HG03097 (cell line): ENCODE data around the gene FGF18.
"Not testable (repeated sequence)": the region's sequence is repeated elsewhere in the genome, so short reads cannot be mapped to it uniquely, and the experiment has no call there.

Experiments
- ATAC-seq: cut with Tn5 transposase; IDR thresholded peaks from one replicate; pipeline ENCODE4 v1.9.1; 2021; ENCODE audit not compliant: unreplicated experiment, low FRiP score

Gene FGF18

DNA sequence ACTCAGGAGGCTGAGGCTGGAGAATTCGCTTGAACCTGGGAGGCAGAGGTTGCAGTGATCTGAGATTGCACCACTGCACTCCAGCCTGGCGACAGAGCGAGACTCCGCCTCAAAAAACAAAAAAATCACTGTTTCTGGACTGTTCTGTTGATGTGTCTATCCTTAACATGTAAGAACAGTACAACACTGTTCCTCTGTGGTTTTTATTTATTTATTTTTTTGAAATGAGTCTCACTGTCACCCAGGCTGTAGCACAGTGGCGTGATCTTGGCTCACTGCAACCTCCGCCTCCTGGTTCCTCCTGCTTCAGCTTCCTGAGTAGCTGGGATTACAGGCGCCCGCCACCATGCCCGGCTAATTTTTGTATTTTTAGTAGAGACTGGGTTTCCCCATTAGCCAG, 20.8 kb upstream of the FGF18 start:
- not testable (repeated sequence) for ATAC-seq

DNA sequence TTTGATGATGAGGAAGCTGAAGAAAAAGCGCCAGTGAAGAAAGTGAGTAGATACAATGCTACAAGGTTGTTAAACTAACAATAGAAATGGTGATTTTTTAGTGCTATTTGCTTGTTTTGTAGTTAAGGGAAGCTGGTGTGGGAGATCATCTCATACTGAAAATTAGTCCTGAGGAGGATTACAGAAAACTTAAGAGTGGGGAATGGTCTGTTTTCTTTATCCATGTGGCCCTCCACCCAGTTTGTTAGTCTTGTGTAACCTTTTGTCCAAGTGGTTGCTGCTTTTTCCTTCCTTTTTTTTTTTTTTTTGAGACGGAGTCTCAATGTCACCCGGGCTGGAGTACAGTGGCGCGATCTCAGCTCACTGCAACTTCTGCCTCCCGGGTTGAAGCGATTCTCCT, 19.3 kb upstream of the FGF18 start:
- no peak for ATAC-seq

- ATAC-seq = no peak
Measured at GRCh38 chr5:171401167-171401947, 18.1 kb upstream of the FGF18 start.

GRCh38 chr5:171402751-171403150, 16.7 kb upstream of the FGF18 start:
- not testable (repeated sequence) for ATAC-seq

DNA sequence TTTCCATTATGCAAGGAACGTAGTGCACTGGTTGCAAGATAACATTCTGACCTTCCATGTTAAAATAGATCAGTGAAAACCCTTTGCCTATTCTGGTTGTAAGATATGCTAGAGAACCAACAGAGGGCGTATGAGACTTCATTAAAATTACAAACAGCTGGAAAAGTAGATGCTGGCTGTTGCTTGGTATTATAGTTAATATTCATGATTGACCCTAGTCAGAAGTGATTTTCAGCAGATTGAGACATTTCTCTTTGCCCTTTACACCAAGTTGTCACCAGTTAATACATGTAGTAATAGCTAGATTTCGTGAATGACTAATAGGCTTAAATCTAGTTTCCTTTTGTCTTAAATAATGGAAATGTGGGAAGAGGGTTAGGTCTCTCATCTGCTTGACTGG, 13.8 kb upstream of the FGF18 start:
- no peak for ATAC-seq

DNA sequence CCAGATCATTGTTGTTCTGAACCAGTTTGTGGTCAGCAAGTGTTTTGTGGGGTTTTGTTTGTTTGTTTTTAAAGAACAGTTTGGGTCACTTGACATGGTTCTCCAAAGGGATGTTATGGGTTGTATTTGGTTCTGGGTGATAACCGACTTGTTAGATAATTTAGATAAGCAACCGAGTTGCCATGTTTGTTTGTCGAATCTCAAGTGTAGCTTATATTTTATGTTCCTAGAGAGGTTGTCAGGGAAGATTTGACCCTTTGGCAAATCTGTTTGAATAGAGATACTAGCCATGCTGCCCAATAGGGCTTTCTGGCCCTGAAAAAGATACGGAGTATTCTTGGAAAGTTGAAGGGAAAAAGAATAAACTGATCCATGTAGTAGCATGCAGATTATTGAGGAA, 12.2 kb upstream of the FGF18 start:
- no peak for ATAC-seq

DNA sequence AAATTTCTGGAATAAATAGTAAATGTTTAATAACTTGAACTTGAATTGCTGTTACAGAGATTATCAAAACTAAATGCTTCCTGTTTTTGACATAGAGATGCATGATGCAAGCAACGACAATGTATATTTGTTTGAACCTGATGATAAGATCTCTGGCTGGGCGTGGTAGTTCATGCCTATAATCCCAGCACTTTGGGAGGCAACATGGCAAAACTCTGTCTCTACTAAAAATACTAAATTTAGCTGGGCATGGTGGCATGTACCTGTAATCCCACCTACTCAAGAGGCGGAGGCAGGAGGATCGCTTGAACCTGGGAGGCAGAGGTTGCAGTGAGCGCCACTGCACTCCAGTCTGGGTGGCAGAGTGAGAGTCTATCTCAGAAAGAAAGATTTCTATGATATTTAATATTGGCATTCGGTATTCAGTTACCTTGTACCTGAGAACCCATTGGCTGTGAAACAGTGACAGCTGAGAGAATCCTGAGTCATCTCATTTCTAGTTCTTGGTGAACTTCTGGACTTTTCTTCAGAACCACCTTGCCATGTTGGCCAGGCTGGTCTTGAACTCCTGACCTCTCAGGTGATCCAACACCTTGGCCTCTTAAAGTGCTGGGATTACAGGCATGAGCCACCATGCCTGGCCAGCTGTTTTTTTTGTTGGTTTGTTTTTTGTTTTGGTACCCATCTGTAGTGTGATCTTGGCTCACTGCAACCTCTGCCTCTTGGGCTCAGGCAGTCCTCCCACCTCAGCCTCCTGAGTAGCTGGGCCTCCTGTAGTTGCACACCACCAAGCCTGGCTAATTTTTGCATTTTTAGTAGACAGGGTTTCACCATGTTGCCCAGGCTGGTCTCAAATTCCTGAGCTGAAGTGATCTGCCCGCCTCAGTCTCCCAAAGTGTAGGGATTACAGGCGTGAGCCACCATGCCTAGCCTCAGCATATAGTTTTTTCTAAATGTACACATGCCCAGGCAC, 10.0 kb upstream of the FGF18 start:
- no peak for ATAC-seq

- ATAC-seq = no peak
Measured at GRCh38 chr5:171410181-171410580, 9.3 kb upstream of the FGF18 start.

DNA sequence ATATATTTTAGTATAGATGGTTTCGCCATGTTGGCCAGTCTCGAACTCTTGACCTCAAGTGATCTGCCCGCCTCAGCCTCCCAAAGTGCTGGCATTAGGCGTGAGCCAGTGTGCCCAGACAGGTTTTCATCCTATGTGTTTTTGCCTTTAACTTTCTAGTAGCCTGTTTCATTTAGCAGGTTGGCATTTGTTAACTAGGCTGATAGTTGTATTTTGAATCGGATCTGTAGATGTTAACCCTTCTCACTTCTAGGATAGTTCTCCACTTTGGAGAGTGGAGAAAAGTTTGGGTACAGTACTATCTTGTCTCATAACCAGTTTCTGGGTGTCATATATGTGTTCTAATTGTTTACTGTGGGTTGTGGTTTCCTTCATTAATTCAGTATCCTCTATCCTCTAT, 7.3 kb upstream of the FGF18 start:
- no peak for ATAC-seq

DNA sequence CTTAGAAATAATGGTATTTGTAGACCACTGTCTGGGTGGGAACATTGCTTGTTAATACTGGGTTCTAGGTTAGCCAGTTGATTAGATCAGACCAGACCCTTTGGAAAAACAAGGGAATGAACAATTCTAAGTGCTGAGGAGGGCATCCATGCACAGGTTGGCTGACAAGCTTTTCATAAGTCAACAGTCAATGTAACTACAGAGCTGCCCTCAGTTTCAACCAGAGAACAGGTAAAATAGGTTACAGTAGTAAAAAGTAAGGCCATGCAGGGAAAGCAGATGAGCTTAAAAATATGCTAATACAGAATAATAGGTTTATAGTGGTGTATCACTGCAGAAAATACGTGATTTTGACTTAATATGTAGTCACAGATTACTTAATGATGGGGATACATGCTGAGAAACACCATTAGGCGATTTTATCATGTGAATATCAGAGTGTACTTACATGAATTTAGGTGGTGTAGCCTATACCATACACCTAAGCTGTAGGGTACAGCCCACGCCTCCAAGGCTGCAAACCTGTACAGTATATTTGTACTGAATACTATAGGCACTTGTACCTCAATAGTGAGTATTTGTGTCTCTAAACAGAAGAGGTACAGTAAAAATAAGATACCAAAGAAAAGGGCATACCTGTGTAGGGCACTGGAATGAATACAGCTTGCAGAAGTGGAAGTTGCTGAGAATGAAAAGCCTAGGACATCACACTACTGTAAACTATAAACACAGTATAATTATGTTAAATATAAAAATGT, 6.1 kb upstream of the FGF18 start:
- no peak for ATAC-seq

DNA sequence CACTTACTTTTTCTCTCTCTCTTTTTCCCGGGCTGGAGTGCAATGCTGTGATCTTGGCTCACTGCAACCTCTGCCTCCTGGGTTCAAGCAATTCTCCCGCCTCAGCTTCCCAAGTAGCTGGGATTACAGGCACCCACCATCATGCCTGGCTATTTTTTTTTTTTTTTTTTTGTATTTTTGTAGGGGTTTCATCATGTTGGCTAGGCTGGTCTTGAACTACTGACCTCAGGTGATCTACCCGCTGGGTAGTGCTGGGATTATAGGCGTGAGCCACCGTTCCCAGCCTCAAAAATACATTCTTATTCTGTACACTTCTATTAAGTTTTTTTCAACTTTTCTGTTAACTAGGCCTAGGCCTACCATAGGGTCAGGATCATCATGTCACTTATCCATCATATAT, 5.5 kb upstream of the FGF18 start:
- not testable (repeated sequence) for ATAC-seq

DNA sequence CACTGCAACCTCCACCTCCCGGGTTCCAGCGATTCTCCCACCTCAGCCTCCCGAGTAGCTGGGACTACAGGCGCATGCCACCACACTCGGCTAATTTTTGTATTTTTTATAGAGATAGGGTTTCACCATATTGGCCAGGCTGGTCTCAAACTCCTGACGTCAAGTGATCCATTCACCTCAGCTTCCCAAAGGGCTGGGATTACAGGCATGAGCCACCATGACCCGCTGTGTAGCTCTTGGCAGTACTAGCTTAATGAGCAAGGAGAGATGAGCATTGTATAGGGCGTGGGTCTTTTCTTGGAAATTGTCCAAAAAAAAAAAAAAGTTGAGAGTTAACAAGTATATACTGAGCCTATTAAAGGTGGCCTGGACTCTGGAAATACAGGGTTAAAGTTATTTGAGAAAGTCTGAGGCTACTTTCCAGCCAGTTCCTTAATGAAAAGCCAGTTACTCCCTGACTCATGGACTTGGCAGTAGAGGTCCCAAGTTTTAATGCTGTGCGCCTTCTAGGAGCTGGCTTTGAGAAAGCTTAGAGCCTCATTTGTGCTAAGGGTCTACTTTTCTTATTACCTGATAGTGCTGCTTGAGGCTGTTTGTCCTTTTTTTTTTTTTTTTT, 4.2 kb upstream of the FGF18 start:
- no peak for ATAC-seq

DNA sequence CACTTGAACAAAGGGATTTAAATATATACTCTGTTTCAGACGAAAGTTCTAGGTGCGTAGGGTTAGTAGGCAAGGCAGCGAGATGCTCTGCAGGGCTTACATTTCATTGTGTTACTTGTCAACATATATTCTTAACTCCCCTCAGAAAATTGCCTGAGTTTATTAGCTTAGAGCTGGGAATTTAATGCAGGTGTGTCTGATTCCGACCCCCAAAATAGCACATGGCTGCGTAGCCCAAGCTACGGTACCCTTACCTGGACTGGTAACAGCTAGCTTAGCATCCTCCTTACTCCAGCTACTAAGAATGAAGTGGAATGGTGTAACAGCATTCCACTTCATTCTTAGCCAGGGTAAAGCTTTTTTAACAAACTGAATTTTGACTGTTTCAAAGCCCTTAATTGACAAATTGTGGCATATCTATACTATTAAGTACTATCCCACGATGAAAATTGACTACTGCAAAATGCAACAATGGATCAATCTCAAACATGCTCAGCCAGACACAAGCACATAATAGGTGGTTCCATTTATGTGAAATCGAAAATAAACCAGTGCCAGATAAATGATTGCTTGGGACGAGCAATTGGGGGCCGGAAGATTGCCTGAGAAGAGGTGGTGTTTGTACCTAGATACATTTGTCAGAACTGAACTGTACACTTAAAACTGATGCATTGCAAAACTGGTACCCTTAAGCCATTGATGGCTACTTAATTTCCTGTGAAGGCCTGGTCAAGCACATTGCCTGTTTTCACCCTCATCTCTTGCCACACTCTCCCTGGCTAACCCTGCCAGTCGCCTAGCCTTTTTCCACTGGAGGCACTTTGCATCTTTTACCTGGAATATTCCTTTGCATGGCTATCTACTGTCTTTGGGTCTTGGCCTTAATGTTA, 3.0 kb upstream of the FGF18 start:
- ATAC-seq = no peak

GRCh38 chr5:171418316-171418981, 998 bp upstream of the FGF18 start:
- no peak for ATAC-seq

DNA sequence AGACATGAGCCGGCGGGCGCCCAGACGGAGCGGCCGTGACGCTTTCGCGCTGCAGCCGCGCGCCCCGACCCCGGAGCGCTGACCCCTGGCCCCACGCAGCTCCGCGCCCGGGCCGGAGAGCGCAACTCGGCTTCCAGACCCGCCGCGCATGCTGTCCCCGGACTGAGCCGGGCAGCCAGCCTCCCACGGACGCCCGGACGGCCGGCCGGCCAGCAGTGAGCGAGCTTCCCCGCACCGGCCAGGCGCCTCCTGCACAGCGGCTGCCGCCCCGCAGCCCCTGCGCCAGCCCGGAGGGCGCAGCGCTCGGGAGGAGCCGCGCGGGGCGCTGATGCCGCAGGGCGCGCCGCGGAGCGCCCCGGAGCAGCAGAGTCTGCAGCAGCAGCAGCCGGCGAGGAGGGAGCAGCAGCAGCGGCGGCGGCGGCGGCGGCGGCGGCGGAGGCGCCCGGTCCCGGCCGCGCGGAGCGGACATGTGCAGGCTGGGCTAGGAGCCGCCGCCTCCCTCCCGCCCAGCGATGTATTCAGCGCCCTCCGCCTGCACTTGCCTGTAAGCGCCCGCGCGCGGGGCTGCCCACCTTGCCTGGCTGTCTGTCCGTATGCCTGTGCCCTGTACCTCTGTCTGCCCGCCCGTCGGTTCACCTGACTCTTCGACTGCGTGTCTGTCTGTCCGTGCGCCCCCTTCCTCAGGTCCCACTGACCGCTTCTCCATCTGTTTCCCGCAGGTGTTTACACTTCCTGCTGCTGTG, 412 bp downstream of the FGF18 start:
- ATAC-seq = no peak

GRCh38 chr5:171420431-171421241, 1.2 kb downstream of the FGF18 start:
- no peak for ATAC-seq
